T-helper 1 cell treated with Interleukin-12 subunit alpha and Interleukin-12 subunit beta and Interleukin-4 antibody, amounts not matched to agents 30 ng/mL and 1 ng/mL, for 36 hours (primary cell): ENCODE results near the gene OLFML1. TPM values are rescaled to one million over a fixed set of nuclear protein-coding genes. Genes with fewer than 3 reads are reported as not detected.

ENCODE experiments used
- intact Hi-C: fragments of 100-400 bp; cut with micrococcal nuclease; formaldehyde crosslinking; loops from one replicate; pipeline ENCODE4 v1.15.1; 2024
- total RNA-seq: library from RNA; stranded (reverse); gene quantifications from 2 replicates; pipeline ENCODE4 v1.2.3, GENCODE V29; 2022

Gene OLFML1
- total RNA-seq, 1 donor from 2014 or later: not detected

GRCh38 chr11:7530013-7530640 is 44.8 kb downstream of the OLFML1 start:
- intact Hi-C loops: no loop called here

GRCh38 chr11:7531011-7531410 is 45.7 kb downstream of the OLFML1 start:
- intact Hi-C loops: no loop called here

GRCh38 chr11:7532405-7533145 is 47.3 kb downstream of the OLFML1 start:
- intact Hi-C loops: no loop called here

- intact Hi-C loops: no loop called here
Measured at GRCh38 chr11:7533199-7534041, 48.1 kb downstream of the OLFML1 start.

GRCh38 chr11:7534042-7534378 is 48.7 kb downstream of the OLFML1 start:
- intact Hi-C loops: no loop called here

- intact Hi-C loops: no loop called here
Measured at GRCh38 chr11:7536100-7536499, 50.8 kb downstream of the OLFML1 start.

- intact Hi-C loops: no loop called here
Measured at GRCh38 chr11:7537265-7537664, 52.0 kb downstream of the OLFML1 start.

- intact Hi-C loops: no loop called here
Measured at GRCh38 chr11:7538031-7538430, 52.7 kb downstream of the OLFML1 start.

GRCh38 chr11:7538466-7539454 is 53.5 kb downstream of the OLFML1 start:
- intact Hi-C loops: no loop called here

GRCh38 chr11:7540830-7541555 is 55.7 kb downstream of the OLFML1 start:
- intact Hi-C loops: no loop called here

- intact Hi-C loops: no loop called here
Measured at GRCh38 chr11:7543302-7543701, 58.0 kb downstream of the OLFML1 start.

- intact Hi-C loops: no loop called here
Measured at GRCh38 chr11:7544021-7544420, 58.7 kb downstream of the OLFML1 start.

- intact Hi-C loops: no loop called here
Measured at GRCh38 chr11:7545611-7546010, 60.3 kb downstream of the OLFML1 start.

- intact Hi-C loops: no loop called here
Measured at GRCh38 chr11:7546324-7546791, 61.1 kb downstream of the OLFML1 start.

- intact Hi-C loops: no loop called here
Measured at GRCh38 chr11:7547687-7548086, 62.4 kb downstream of the OLFML1 start.

- intact Hi-C loops: loop anchor here (1.0 kb wide), 1 partner anchor 35 kb away; the partner anchor contains the start of gene PPFIBP2
Measured at GRCh38 chr11:7548659-7549274, 63.5 kb downstream of the OLFML1 start.

- intact Hi-C loops: loop anchor here (1.0 kb wide), 1 partner anchor 36 kb away; the partner anchor contains the start of gene PPFIBP2
Measured at GRCh38 chr11:7549681-7550080, 64.4 kb downstream of the OLFML1 start.

GRCh38 chr11:7551571-7551970 is 66.3 kb downstream of the OLFML1 start:
- intact Hi-C loops: no loop called here

- intact Hi-C loops: no loop called here
Measured at GRCh38 chr11:7552666-7553065, 67.4 kb downstream of the OLFML1 start.
